ENCODE measurements around the gene TPCN2. TPM values are rescaled to one million over a fixed set of nuclear protein-coding genes. Genes with fewer than 3 reads are reported as not detected.

Gene TPCN2
- total RNA-seq, 1 experiment from 2014 or later, result 25.1 TPM

DNA sequence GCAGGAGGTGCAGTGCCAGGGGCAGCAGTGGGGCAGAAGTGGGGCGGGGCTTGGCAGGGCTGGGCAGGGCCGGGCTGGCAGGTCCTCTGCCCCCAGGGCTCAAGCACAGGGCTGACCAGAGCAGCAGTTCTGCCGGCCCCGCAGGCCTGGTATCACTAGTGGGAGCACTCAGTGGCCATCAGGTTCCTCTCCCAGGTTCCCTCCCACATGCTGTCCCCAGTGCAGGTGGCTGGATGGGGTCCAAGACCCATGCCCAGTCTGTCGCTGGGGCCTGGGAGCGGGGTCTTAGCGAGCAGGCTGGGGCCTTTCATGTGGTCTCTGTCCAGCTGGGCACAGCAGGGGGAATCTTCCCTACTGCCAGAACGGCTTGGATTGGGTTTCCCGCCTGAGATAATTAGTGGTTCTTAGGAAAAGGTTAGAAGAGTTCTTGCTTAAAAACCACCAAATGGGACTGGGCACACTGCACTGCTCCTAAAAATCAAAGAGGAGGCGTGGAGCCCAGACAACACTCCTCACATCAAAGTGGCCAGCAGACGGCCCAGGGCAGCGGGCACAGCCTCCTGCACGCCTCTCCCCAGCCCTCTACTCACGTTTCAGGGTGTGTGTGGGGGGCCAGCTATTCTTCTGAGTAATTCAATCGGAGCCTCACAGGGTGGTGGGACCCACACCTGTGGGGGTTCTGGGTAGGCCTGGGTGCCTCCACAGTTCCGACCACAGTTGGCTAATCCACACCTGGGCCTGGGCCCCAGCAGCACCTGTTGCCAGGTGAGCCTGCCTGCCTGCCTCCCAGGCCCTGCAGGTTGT is 45.6 kb downstream of the TPCN2 start:
- no peak for DNase-seq (ENCODE audit: low spot score)

- no peak for DNase-seq (ENCODE audit: low spot score)
These were observed 46.2 kb downstream of the TPCN2 start for GRCh38 chr11:69094915-69095290.

GRCh38 chr11:69095300-69095699 is 46.6 kb downstream of the TPCN2 start:
- DNase-seq (ENCODE audit: low spot score), result no peak

- DNase-seq (ENCODE audit: low spot score), result no peak
These were observed 47.7 kb downstream of the TPCN2 start for GRCh38 chr11:69096473-69096872.

GRCh38 chr11:69097263-69097662 is 48.5 kb downstream of the TPCN2 start:
- DNase-seq (ENCODE audit: low spot score), result no peak

- no peak for DNase-seq (ENCODE audit: low spot score)
These were observed 50.4 kb downstream of the TPCN2 start for GRCh38 chr11:69099180-69099579.

DNA sequence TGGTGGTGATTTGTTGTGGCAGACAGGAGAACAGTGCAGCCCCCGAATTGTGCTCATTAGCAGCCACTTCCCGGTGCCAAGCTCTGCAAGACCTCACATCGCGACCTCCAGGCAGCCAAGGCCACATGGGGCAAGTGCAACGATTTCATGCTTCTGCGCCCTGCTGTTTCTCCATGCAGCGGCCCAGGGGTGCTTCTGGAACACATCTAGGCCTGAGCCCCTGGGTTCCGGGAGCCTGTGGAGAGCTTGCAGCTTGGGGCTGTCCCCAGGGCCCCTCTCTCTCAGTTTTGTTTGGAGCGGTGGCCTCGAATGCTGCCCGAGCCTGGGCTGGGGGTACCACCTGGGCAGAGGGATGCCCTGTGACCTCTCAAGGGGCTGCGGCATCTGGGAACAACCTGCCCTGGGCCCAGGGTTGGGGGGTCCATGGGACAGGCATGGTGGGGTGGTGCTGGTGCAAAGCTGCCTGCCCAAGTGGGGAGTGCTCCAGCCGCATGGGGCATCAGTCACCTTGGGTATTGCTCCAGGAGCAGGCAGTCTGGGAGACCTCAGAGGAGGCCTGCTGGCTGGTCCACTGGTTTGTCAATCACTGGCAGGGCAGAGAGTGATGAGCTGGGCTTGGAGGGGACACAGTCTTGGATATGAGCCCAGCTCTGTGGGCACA is 51.9 kb downstream of the TPCN2 start:
- no peak for DNase-seq (ENCODE audit: low spot score)

- DNase-seq (ENCODE audit: low spot score), result peak; percentile 92
These were observed 52.5 kb downstream of the TPCN2 start for GRCh38 chr11:69101115-69101791.

DNA sequence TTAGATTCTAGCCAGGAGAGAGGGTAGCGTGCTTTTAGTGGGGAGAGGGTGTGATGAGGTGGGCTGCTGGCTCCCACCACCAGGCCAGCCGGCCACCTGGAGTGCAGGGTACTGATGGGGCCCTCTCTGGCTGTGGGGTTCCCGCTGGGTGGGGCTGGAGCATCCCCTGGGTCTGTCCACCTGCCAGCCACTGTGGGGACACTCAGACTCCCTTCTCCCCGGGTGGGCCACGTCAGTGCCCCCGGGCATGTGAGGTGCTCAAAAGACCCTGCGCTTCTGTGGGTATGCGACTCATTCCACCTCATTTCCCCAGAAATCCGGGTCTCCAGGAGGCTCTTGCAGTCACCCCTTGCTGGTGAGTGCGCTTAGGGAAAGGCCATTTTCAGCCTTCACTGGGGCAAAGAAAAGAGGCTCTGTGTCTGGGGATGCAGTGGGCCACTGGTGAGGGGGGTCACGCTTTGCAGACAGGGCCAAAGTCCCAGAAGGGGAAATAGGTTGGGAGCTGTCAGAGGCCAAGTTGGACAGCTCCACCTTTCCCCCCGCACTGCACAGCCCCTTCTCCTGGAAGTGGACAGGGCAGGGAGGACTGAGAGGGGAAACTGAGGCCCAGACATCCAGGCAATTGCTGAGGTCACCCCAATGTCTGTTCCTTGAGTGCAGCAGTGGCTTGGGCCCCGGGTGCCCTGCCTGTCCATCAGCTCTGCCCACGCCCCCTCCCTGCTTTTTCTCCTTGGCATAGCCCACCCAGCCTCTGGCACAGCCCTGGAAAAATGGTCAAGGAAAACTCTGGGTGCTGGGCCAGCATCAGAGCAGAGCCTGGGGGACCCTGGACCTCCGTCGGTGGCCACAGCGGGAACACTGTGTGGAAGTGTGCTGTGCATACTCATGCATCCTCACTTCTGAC is 53.3 kb downstream of the TPCN2 start:
- DNase-seq (ENCODE audit: low spot score), result no peak

DNA sequence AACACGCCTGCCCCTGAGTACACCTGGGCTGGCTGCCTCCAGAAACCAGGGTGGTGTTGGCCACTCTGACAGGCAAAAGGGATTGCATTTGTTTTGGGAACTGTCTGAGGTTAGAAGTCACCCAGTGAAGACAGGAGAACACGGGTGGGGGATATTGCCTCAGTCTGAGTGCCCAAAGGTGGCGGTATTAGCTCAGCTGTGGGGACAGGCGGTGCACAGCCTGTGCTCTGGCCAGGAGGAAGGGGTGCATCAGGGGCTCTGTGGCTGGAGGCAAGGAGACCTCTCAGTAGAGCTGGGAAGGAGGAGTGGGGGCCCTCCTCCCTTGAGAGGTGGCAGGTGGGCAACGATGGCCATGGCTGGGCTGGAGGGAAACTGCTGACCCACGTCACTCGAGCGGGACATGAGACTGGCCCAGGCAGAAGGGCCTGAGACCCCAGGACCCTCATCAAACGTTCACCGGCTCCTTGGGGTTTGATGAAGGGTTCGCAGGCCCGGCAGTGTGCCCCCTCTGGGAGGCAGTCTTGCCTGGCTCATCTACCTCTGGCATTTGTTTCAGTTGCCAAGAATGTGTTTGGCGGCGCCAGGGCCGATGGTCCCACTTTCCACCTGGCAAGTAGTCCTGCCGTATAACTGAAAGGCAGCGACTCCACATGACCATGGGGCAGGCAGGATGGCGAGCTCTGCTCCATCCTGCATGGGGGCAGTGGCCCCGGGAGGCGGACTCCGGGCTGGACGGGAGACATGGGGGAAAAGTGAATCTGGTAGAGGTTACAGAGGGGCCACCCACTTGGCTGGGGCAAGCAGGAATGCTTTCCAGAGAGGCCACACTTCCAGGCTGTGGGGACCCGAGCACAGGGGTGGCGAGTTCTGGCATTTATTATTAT is 54.2 kb downstream of the TPCN2 start:
- DNase-seq (ENCODE audit: low spot score), result no peak

GRCh38 chr11:69104212-69104855 is 55.6 kb downstream of the TPCN2 start:
- no peak for DNase-seq (ENCODE audit: low spot score)

- DNase-seq (ENCODE audit: low spot score), result no peak
These were observed 56.2 kb downstream of the TPCN2 start for GRCh38 chr11:69104856-69105395.

GRCh38 chr11:69105461-69106030 is 56.8 kb downstream of the TPCN2 start:
- no peak for DNase-seq (ENCODE audit: low spot score)

DNA sequence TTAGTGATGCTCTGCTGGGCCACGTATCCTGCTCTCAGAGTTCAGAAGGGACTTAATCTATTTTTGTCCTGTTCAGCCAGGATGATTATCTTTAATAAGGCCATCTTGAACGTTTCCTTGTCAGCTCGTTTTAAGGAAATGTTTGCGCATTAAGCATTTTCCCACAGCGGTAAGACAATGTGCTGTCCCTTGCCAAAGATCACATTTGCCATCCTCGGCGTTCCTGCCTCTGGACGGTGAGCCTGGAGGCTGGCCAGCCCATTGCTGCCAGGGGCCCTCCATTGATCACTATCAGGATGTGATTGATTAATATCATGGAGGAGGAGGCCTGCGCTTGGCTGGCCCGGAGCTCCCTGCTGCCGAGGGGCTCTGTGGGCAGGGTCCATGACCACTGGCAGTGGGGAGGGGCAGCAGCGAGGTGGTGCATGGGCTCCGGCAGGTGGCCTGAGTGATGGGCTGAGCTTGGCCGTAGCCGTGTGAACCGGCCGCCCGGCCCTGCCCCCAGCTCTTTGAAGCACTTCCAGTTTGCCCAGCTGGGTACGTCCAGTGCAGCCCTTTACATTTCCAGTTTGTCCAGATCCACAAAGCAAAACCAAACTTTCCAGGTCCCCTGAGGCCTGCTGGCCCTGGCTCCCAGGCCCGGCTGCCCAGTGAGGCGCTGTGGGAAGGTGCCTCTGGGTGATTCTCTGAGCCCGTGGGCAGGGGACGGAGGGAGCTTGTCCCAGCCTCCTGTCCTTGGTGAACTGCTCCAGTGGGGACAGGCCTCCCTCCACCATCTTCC is 57.5 kb downstream of the TPCN2 start:
- peak; percentile 39 for DNase-seq (ENCODE audit: low spot score)

DNA sequence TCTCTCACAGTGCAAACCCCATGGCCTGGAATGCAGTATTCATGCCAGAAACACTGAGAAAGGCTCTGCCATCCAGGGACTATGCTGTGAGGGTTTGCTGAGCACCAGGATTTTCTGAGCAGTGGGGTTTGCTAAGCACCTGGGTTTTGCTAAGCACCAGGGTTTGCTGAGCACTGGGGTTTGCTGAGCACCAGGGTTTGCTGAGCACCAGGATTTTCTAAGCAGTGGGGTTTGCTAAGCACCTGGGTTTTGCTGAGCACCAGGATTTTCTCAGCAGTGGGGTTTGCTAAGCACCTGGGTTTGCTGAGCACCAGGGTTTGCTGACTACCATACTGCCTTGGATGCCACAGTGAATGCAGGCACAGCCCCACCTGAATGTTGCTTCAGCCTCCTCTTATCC is 58.7 kb downstream of the TPCN2 start:
- DNase-seq (ENCODE audit: low spot score), result no peak

- no peak for DNase-seq (ENCODE audit: low spot score)
These were observed 59.3 kb downstream of the TPCN2 start for GRCh38 chr11:69108030-69108429.

GRCh38 chr11:69108559-69108958 is 59.8 kb downstream of the TPCN2 start:
- no peak for DNase-seq (ENCODE audit: low spot score)

DNA sequence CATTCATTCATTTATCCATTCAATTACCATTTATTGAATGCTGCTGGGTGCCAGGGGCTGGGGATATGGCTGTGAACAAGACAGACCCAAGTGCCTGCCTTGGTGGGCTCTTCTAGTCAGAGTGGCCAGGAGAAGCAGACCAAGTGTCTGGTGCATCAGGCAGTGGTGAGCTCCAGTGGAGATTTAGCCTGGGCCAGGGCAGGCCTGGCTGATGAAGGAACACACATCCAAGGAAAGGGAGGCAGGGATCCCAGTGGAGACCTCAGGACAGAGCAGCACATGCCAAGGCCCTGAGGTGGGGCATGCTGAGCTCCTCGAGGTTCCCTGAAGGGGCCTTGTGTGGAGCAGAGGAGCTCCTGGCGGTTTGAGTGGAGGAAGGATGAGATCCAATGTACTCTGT is 60.4 kb downstream of the TPCN2 start:
- no peak for DNase-seq (ENCODE audit: low spot score)

- no peak for DNase-seq (ENCODE audit: low spot score)
These were observed 61.7 kb downstream of the TPCN2 start for GRCh38 chr11:69110451-69110850.

All from HT-29 (cell line).